Left lung (tissue), 10 donors: Measurements from ENCODE around the gene NCMAP. TPM values are rescaled to one million over a fixed set of nuclear protein-coding genes. Genes with fewer than 3 reads are reported as not detected.
"Not testable (repeated sequence)": the region's sequence is repeated elsewhere in the genome, so short reads cannot be mapped to it uniquely, and the experiment has no call there.

Experiments
- ATAC-seq: fragments of 200-7000 bp; cut with Tn5 transposase; one replicate; pipeline ENCODE4 v1.9.1; 2020; ENCODE audit warnings: moderate library complexity
- DNase-seq, 4 donors: peaks; one replicate each; pipeline ENCODE4 v3.0.0-alpha.2; 2013 to 2020
- H3K27ac ChIP-seq, 2 donors: fragments of 200-600 bp; sonication (generic) in 1 of 2; one replicate each; pipeline versions ENCODE4 v1.5.0 to v1.8.0; 2020 to 2021
- H3K27me3 ChIP-seq, 2 donors: fragments of 200-600 bp; sonication (generic) in 1 of 2; one replicate each; pipeline versions ENCODE4 v1.5.0 to v1.8.0; 2020 to 2021
- H3K36me3 ChIP-seq, 2 donors: fragments of 200-600 bp; sonication (generic) in 1 of 2; one replicate each; pipeline versions ENCODE4 v1.5.0 to v1.8.0; 2020 to 2021
- H3K4me1 ChIP-seq, 2 donors: fragments of 200-600 bp; one replicate each; pipeline ENCODE4 v1.8.0; 2021
- H3K4me3 ChIP-seq, 2 donors: fragments of 200-600 bp; sonication (generic) in 1 of 2; one replicate each; pipeline versions ENCODE4 v1.5.0 to v1.8.0; 2020 to 2021; ENCODE audit warnings: mild to moderate bottlenecking in 1 of 2
- H3K9me3 ChIP-seq, 2 donors: fragments of 200-600 bp; sonication (generic) in 1 of 2; one replicate each; pipeline versions ENCODE4 v1.5.0 to v1.8.0; 2020 to 2021
- CTCF ChIP-seq, 2 donors: fragments of 200-600 bp; sonication (generic) in 1 of 2; IDR thresholded peaks; one replicate each; pipeline versions ENCODE4 v1.5.0 to v1.8.0; 2021; ENCODE audit warnings: antibody characterized with exemption in 2 of 2
- intact Hi-C, 2 donors: fragments of 100-400 bp; cut with DNase I; formaldehyde crosslinking; loops; one replicate each; pipeline versions ENCODE4 v1.11.2 to v1.14.2; 2022
- polyA plus RNA-seq, 6 donors: library from polyadenylated mRNA; unstranded; fragments of 120-200 nt; gene quantifications; one replicate each; pipeline ENCODE4 v1.2.1, GENCODE V29; 2013; ENCODE audit not compliant: insufficient read length in 6 of 6
- total RNA-seq, 2 donors: library from RNA; stranded (reverse); fragmentation: NEBNext Ultra II Directional; extraction: Animal tissue kit (Norgen Biotek cat#: 25700); gene quantifications; one replicate each; pipeline ENCODE4 v1.2.1, GENCODE V29; 2021
- donor health status: DM: no; HTN: yes; CAD: no.
- donor health status: DM: no; HTN: no; CAD: no.

NCMAP gene
- total and polyA plus RNA-seq, 8 donors: 3.0 to 7.8 (median 5.4) TPM

DNA sequence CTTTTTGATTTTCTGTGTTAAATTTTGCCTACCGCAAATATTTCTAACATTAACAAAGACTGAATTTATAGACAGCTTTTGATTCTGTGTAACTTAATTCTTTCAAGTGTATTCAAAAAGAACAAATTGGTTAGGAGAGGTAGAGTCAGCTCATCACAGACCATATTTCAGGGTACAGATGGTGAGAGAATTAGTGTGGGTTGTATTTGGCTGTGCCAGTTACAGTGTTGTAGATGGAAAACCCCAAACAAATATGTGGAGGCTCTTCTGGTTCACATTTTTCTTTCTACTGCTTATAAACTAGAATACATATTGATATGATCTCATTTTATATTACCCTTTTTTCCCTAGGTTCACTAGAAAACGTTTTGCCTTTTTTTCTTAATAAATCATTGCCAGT lies 42.2 kb upstream of the NCMAP start:
- H3K9me3 ChIP-seq: no peaks in the 10 kb centered on the region
- H3K4me1 ChIP-seq: no peaks in the 10 kb centered on the region

DNA sequence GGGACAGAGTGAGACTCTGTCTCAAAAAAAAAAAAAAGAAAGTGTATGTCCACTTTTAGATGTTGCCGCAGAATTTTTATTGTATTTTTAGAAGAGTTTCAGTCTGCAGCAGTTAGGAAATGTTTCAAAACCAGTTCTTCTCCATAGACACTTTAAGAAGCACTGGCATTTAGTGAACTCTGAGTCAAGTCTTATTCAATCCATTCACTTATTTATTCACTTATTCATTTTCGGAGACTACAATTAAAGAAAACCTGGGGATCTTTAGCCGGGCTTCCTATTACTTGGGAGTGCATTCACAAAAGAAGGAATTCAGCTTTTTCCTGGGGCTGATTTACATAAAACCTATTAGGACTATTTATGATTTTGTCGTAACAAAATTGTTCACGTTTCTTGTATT lies 40.9 kb upstream of the NCMAP start:
- intact Hi-C loops: no loop called here
- no peak for TF ChIP-seq CTCF (IDR thresholded peaks at IDR 0.05)
- no peak for DNase-seq
- no peak overlapping the region for H3K4me3 ChIP-seq
- H3K36me3 ChIP-seq: no peaks in the 10 kb centered on the region
- H3K9me3 ChIP-seq: no peaks in the 10 kb centered on the region
- H3K27ac ChIP-seq: no peak overlapping the region
- no peaks in the 10 kb centered on the region for H3K27me3 ChIP-seq
- H3K4me1 ChIP-seq: no peaks in the 10 kb centered on the region
- ATAC-seq: no peak

More for the DNA sequence above, 42.2 kb upstream of the NCMAP start:
- no peak for TF ChIP-seq CTCF (IDR thresholded peaks at IDR 0.05)
- DNase-seq (no peak), ATAC-seq (no peak)
- H3K27me3 ChIP-seq: no peaks in the 10 kb centered on the region
- H3K36me3 ChIP-seq: no peaks in the 10 kb centered on the region
- no peak overlapping the region for H3K4me3 ChIP-seq
- intact Hi-C loops: no loop called here
- no peak overlapping the region for H3K27ac ChIP-seq

GRCh38 chr1:24515671-24516209 lies 40.1 kb upstream of the NCMAP start:
- H3K36me3 ChIP-seq, H3K27ac ChIP-seq, H3K4me3 ChIP-seq, H3K9me3 ChIP-seq, H3K27me3 ChIP-seq, H3K4me1 ChIP-seq, DNase-seq, intact Hi-C loops: not testable (repeated sequence)
- peak; percentile 65 for ATAC-seq

DNA sequence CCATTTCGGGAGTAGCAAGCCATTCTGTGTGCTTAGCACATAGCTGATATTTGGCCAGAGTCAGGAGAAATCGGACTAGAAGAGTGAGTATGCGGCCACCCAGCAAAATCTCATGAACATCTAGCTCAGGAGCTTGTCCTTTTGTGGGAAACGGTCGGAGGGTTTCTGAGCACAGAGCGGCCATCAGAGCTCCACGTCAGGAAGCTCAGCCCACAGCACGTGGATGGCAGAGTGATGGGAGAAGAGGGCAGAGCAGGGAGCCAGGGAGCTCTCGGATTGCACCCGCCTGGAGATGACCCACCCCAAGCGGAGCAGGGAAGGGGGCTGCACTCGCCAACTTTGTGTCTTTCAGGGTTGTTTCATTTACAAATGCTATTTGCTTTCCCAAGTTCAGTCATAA lies 39.4 kb upstream of the NCMAP start:
- no peak for ATAC-seq
- intact Hi-C loops: no loop called here
- no peaks in the 10 kb centered on the region for H3K36me3 ChIP-seq

DNA sequence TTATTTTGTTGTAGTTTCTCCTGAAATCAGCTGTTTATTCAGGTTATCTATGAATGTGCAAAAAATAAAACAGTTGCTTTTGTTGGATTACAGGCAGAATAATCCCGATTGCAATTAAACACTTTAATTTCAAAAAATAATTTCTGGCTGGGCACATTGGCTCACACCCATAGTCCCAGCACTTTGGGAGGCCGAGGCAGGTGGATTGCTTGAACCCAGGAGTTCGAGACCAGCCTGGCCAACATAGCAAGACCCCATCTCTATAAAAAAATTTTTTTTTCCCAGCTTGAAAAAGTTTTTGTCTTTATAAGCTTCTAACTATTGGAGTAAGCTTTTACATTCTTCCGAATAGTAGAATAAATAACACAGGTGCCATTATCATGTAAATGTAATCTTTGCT lies 38.0 kb upstream of the NCMAP start:
- DNase-seq: no peak
- TF ChIP-seq CTCF (IDR thresholded peaks at IDR 0.05): no peak
- intact Hi-C loops: no loop called here
- Histone ChIP-seq H3K27me3 (no peaks in the 10 kb centered on the region), H3K27ac (no peak overlapping the region), H3K4me3 (no peak overlapping the region), H3K4me1 (no peaks in the 10 kb centered on the region), H3K36me3 (no peaks in the 10 kb centered on the region), H3K9me3 (no peaks in the 10 kb centered on the region)
- ATAC-seq: no peak

More for the DNA sequence above, 39.4 kb upstream of the NCMAP start:
- Histone ChIP-seq H3K9me3 (no peaks in the 10 kb centered on the region), H3K4me1 (no peaks in the 10 kb centered on the region), H3K27ac (no peak overlapping the region), H3K4me3 (no peak overlapping the region), H3K27me3 (no peaks in the 10 kb centered on the region)
- TF ChIP-seq CTCF (IDR thresholded peaks at IDR 0.05): no peak
- DNase-seq: no peak

DNA sequence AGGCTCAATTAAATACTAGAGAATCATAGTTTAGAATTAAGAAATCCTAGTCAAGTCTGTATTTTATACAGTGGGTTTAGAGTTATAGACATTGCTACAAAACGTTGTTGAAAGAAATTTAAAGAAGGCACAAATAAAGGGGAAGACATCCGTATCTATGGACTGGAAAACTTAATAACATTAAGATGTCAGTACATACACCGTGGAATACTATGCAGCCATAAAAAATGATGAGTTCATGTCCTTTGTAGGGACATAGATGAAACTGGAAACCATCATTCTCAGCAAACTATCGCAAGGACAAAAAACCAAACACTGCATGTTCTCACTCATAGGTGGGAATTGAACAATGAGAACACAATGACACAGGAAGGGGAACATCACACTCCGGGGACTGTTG lies 35.6 kb upstream of the NCMAP start:
- ATAC-seq, H3K36me3 ChIP-seq, H3K27me3 ChIP-seq, H3K9me3 ChIP-seq, DNase-seq, intact Hi-C loops, H3K4me1 ChIP-seq, H3K4me3 ChIP-seq, H3K27ac ChIP-seq: not testable (repeated sequence)
